Sciatic nerve (tissue), 2 donors: Measurements from ENCODE around the gene VSX1. TPM values are rescaled to one million over a fixed set of nuclear protein-coding genes. Genes with fewer than 3 reads are reported as not detected.

ENCODE experiments used
- ATAC-seq: fragments of 200-7000 bp; cut with Tn5 transposase; one replicate; pipeline ENCODE4 v1.9.1; 2020; ENCODE audit warnings: mild to moderate bottlenecking, moderate library complexity
- DNase-seq: peaks from one replicate; pipeline ENCODE4 v3.0.0-alpha.2; 2020; ENCODE audit warnings: low spot score
- intact Hi-C: fragments of 100-400 bp; cut with DNase I; formaldehyde crosslinking; loops from one replicate; pipeline ENCODE4 v1.14.2; 2022
- total RNA-seq: library from RNA; stranded (reverse); fragmentation: NEBNext Ultra II Directional; extraction: Animal tissue kit (Norgen Biotek cat#: 25700); gene quantifications from one replicate; pipeline ENCODE4 v1.2.1, GENCODE V29; 2021
- donor health status: DM: no; HTN: no; CAD: no.
- donor health status: DM: no; HTN: no; CAD: no.

The VSX1 gene
- total RNA-seq, result not detected

- DNase-seq, result peak; percentile 32
- intact Hi-C loops, result no loop called here
- no peak for ATAC-seq
These were observed at the start of gene VSX1 for GRCh38 chr20:25081730-25082497. Gene VSX1 (minus strand): TSS chr20:25082141. CDS start chr20:25082096, 45 bp downstream.

GRCh38 chr20:25129908-25130307, 48.0 kb upstream of the VSX1 start:
- DNase-seq (no peak), ATAC-seq (no peak)
- intact Hi-C loops, result no loop called here

GRCh38 chr20:25129428-25129827, 47.5 kb upstream of the VSX1 start:
- intact Hi-C loops, result no loop called here
- DNase-seq (no peak), ATAC-seq (no peak)

- intact Hi-C loops, result no loop called here
- no peak for ATAC-seq
- no peak for DNase-seq
These were observed 46.7 kb upstream of the VSX1 start for GRCh38 chr20:25128649-25129048.

- ATAC-seq (no peak), DNase-seq (no peak)
- intact Hi-C loops, result no loop called here
These were observed 46.0 kb upstream of the VSX1 start for GRCh38 chr20:25127761-25128537.

GRCh38 chr20:25126204-25127029, 44.5 kb upstream of the VSX1 start:
- no peak for ATAC-seq
- DNase-seq, result no peak
- intact Hi-C loops, result no loop called here

GRCh38 chr20:25125636-25126035, 43.7 kb upstream of the VSX1 start:
- intact Hi-C loops, result no loop called here
- no peak for DNase-seq
- ATAC-seq, result no peak

GRCh38 chr20:25120920-25121319, 39.0 kb upstream of the VSX1 start:
- no peak for ATAC-seq
- intact Hi-C loops, result no loop called here
- no peak for DNase-seq

GRCh38 chr20:25120457-25120856, 38.5 kb upstream of the VSX1 start:
- DNase-seq, result no peak
- intact Hi-C loops, result no loop called here
- no peak for ATAC-seq

GRCh38 chr20:25118529-25118928, 36.6 kb upstream of the VSX1 start:
- intact Hi-C loops, result no loop called here
- no peak for DNase-seq

GRCh38 chr20:25117990-25118389, 36.0 kb upstream of the VSX1 start:
- no peak for DNase-seq
- no peak for ATAC-seq
- intact Hi-C loops, result no loop called here

More at GRCh38 chr20:25118529-25118928, 36.6 kb upstream of the VSX1 start:
- ATAC-seq, result no peak

- intact Hi-C loops, result no loop called here
- DNase-seq (no peak), ATAC-seq (no peak)
These were observed 35.0 kb upstream of the VSX1 start for GRCh38 chr20:25116739-25117458.

GRCh38 chr20:25103526-25103925, 21.6 kb upstream of the VSX1 start:
- ATAC-seq, result no peak
- DNase-seq, result no peak
- intact Hi-C loops, result no loop called here

- ATAC-seq (no peak), DNase-seq (no peak)
- intact Hi-C loops, result no loop called here
These were observed 19.0 kb upstream of the VSX1 start for GRCh38 chr20:25100914-25101313.

GRCh38 chr20:25099601-25100140, 17.7 kb upstream of the VSX1 start:
- ATAC-seq (no peak), DNase-seq (no peak)
- intact Hi-C loops, result no loop called here

- DNase-seq (no peak), ATAC-seq (no peak)
- intact Hi-C loops, result no loop called here
These were observed 15.6 kb upstream of the VSX1 start for GRCh38 chr20:25097498-25097897.

- intact Hi-C loops, result no loop called here
- DNase-seq, result no peak
- ATAC-seq, result no peak
These were observed 8.8 kb upstream of the VSX1 start for GRCh38 chr20:25090492-25091429.

GRCh38 chr20:25089662-25090061, 7.7 kb upstream of the VSX1 start:
- no peak for ATAC-seq
- intact Hi-C loops, result no loop called here
- no peak for DNase-seq
